ENCODE measurements around the gene STK25. TPM values are rescaled to one million over a fixed set of nuclear protein-coding genes. Genes with fewer than 3 reads are reported as not detected.

STK25 gene
- total RNA-seq, 1 donor from 2014 or later: 367 TPM

GRCh38 chr2:241495172-241496002, 13.0 kb downstream of the STK25 start:
- no peak for DNase-seq (ENCODE audit: low read depth in 2 of 2)

- no peak for DNase-seq (ENCODE audit: low read depth in 2 of 2)
Measured at GRCh38 chr2:241494311-241494908, 14.0 kb downstream of the STK25 start.

- no peak for DNase-seq (ENCODE audit: low read depth in 2 of 2)
Measured at GRCh38 chr2:241493092-241493491, 15.3 kb downstream of the STK25 start.

- DNase-seq (ENCODE audit: low read depth in 2 of 2): no peak
Measured at GRCh38 chr2:241492174-241492565, 16.2 kb downstream of the STK25 start.

- no peak for DNase-seq (ENCODE audit: low read depth in 2 of 2)
Measured at GRCh38 chr2:241491549-241492173, 16.7 kb downstream of the STK25 start.

GRCh38 chr2:241490825-241491506, 17.4 kb downstream of the STK25 start:
- DNase-seq (ENCODE audit: low read depth in 2 of 2): no peak

GRCh38 chr2:241489733-241490680, 18.4 kb downstream of the STK25 start:
- no peak for DNase-seq (ENCODE audit: low read depth in 2 of 2)

- DNase-seq (ENCODE audit: low read depth in 2 of 2): no peak
Measured at GRCh38 chr2:241489088-241489487, 19.3 kb downstream of the STK25 start.

GRCh38 chr2:241485172-241485911, 23.0 kb downstream of the STK25 start:
- no peak for DNase-seq (ENCODE audit: low read depth in 2 of 2)

GRCh38 chr2:241483305-241483704, 25.1 kb downstream of the STK25 start:
- no peak for DNase-seq (ENCODE audit: low read depth in 2 of 2)

GRCh38 chr2:241482126-241482955, 26.0 kb downstream of the STK25 start:
- no peak for DNase-seq (ENCODE audit: low read depth in 2 of 2)

- no peak for DNase-seq (ENCODE audit: low read depth in 2 of 2)
Measured at GRCh38 chr2:241481687-241482086, 26.7 kb downstream of the STK25 start.

GRCh38 chr2:241479026-241479898, 29.1 kb downstream of the STK25 start:
- no peak for DNase-seq (ENCODE audit: low read depth in 2 of 2)

- DNase-seq (ENCODE audit: low read depth in 2 of 2): no peak
Measured at GRCh38 chr2:241478166-241478565, 30.2 kb downstream of the STK25 start.

GRCh38 chr2:241475267-241475666, 33.1 kb downstream of the STK25 start:
- no peak for DNase-seq (ENCODE audit: low read depth in 2 of 2)

- DNase-seq (ENCODE audit: low read depth in 2 of 2): no peak
Measured at GRCh38 chr2:241473399-241473798, 35.0 kb downstream of the STK25 start.

GRCh38 chr2:241469746-241470145, 38.6 kb downstream of the STK25 start:
- no peak for DNase-seq (ENCODE audit: low read depth in 2 of 2)

GRCh38 chr2:241468476-241468781, 40.0 kb downstream of the STK25 start:
- DNase-seq (ENCODE audit: low read depth in 2 of 2): no peak

Measured in lung microvascular endothelial cell (primary cell).